SW 1271 (cell line): ENCODE measurements around the gene CAPN2.
"Not testable (repeated sequence)": the region's sequence is repeated elsewhere in the genome, so short reads cannot be mapped to it uniquely, and the experiment has no call there.

Experiments
- DNase-seq, 2 experiments: peaks; one replicate each; lab custom pipeline; 2025; lab: John Stamatoyannopoulos, UW

The CAPN2 gene

GRCh38 chr1:223739366-223740037, 27.2 kb downstream of the CAPN2 start:
- no peak for DNase-seq

- not testable (repeated sequence) for DNase-seq
Observed at GRCh38 chr1:223740038-223740736, 27.8 kb downstream of the CAPN2 start.

GRCh38 chr1:223741861-223742260, 29.5 kb downstream of the CAPN2 start:
- peak in 1 of 2 experiments; percentile 35 for DNase-seq

- no peak for DNase-seq
Observed at GRCh38 chr1:223742856-223743517, 30.6 kb downstream of the CAPN2 start.

DNA sequence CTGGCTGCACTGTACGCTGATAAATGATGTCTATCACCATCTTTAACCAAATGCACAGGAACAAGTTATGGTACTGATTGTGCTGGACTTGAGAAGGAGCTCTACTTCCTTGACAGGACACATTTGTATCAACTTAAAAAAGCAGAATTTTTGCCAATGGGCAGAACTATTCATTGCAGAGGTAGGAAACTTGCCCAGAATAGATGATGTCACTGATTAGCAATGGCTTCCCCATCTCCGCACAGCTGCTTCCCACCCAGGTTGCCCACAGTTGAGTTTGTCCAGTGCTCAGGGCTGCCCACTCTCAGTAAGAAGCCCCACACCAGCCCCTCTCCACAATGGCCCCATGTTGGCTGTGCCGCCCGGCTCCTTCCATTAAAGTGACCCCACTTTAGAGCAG, 33.4 kb downstream of the CAPN2 start:
- no peak for DNase-seq

DNA sequence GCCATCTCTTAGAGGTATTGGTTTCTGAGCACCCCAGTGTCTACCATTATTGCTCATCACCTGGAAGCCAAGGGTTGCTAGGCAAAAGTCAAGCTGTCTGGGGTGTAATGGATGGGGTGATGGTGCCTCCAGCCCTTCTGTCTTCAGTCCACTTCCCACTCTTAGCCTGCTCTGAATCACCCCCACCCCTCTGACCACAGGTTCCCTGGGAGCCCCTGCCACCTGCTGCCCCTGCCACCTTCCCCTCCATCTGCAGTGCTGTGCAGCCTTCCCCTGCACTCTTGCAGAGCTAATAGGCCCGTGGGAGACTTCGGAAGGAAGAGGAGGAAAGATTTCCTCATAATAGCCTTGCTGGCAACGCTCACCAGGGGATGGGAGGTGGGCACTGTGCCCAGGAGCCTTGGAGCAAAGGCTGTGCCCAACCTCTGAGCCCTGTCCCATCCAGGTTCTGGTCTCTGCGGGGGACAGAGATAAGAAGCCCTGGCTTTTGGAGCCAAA, 35.5 kb downstream of the CAPN2 start:
- no peak for DNase-seq

GRCh38 chr1:223748405-223748772, 36.0 kb downstream of the CAPN2 start:
- DNase-seq, result no peak

DNA sequence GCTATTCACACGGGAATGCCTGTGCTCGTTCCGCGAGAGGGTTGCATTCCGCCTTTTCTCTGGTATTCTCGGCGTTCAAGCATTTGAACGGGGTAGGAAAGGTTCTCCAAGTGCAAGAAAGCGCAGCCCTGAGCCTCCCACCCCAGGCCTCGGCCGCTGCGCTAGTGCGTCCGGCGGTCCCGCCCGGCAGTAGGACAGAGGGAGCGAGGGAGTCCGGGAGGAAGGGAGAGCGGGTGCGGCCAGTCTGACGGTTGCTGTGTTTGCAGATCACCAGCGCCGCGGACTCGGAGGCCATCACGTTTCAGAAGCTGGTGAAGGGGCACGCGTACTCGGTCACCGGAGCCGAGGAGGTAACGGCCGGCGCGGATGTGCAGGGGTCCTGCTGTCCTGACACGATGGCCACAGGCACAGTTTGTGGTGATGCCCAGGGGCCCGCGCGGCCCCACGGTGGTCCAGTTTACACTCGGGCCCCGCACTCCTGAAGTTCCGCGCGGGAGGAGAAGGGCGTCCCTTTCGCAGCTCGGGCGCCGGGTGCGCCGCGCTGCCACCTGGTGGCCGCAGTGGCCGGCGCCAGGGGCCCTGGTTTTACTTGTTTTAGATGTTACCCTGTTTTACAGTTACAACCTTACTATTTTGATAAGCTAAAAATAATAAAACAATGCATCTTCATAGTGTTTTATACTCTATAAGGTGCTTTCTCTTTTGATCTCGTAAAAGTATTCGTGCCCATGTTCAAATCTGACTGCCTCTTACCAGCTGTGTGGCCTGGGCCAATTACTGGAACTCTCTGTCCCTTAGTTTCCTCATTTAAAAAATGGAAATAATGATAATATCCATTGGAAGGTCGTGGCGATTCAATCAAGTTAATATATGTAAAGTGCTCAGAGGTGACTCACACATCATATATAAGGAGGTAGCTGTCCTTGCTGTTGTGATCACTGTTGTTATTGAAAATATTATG, 36.7 kb downstream of the CAPN2 start:
- DNase-seq, result no peak

DNA sequence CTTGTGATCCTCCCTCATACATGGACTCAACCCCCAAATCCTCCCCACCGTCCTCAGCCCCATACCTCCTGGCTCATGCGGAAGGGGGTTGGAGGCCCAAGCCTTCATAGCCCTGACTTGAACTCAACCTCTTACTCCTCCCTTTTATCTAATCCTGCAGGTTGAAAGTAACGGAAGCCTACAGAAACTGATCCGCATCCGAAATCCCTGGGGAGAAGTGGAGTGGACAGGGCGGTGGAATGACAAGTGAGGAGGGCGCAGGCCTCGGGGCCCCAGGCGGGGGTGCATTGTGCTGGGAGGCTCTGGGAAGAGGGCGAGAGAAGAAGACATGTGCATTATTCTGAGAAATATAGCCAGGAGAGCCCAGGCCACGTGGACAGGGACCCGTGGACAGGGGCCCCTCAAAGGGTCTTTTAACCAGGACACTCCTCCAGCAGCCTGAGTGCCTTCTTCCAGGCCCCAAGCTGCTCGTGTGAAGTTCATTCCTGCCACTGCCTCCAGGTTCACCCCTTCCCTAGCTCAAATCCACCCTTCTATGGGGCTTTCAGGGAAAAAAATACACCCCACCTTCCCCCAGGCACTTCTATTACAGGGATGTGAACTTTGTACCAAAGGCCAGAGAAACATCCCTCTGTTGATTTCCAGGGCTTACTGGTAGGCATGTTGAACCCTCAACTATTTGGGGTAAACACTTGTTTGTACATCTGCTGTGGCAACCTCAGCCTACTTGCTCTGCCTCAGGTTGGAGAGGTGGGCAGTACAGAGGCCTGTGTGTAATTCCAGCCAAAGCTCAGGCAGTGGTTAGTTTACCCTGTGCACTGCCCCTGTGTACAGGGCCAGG, 38.6 kb downstream of the CAPN2 start:
- DNase-seq, result no peak

DNA sequence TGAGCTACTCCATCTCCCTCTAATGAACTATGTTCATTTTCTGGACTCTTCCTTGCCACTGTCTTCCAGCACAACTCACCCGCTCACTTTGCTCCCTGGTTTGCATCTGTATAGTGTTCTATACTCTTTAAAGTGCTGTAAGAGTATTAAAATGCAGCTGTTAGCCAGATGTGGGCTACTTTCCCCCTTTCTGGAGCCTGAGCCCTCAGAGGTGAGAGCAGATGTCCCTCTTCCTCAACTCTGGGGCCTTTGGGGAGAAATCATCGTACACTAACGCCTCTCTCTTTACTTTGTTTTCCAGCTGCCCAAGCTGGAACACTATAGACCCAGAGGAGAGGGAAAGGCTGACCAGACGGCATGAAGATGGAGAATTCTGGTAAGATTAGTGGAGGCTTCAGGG, 39.4 kb downstream of the CAPN2 start:
- DNase-seq, result no peak

- no peak for DNase-seq
Observed at GRCh38 chr1:223752721-223753515, 40.6 kb downstream of the CAPN2 start.

GRCh38 chr1:223754681-223755431, 42.5 kb downstream of the CAPN2 start:
- DNase-seq, result no peak

GRCh38 chr1:223755432-223755792, 43.1 kb downstream of the CAPN2 start:
- DNase-seq, result no peak

GRCh38 chr1:223755992-223756775, 43.8 kb downstream of the CAPN2 start:
- no peak for DNase-seq

DNA sequence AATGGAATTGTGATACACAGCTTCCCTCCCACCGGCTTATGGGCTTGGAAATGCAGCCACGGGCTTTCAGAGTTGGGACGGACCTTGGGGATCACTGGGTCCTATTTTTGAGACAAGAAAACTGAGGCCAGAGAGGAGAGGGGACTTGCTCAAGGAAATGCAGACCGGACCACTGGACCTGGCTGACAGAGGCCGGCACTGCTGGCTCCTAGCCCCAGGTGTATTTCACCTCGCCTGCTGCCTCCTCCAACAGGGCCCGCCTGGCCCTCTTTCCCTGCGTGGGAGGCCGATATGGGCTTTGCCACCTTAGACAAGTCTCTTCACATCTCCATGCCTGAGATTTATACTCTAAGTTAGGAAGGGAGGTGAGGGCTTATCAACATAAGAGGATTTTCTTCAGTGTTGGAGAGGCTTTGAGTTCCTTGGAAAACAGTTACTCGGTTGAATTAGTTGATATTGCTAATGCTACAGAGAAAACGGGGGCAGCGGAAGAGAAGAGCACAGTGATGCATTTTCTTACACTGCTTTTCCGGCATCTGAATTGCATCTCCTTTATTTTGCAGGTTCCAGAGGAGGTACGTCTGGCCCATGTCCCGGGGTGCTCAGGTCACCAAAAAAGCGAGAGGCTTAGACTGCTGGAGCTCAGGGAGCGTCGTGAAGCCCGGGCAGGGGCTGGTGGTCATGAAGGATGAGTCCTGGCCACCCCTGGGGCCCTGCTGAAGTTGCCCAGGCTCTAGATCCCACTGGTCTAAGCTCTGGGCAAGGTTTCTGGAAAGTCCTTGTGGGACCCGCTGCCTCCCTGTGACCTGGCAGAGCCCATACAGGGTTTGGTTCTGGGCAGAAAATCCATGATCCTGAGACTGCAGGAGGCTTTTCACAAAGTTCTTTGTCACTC, 44.7 kb downstream of the CAPN2 start:
- no peak for DNase-seq

GRCh38 chr1:223758734-223759133, 46.4 kb downstream of the CAPN2 start:
- DNase-seq, result no peak

- no peak for DNase-seq
Observed at GRCh38 chr1:223759273-223759672, 46.9 kb downstream of the CAPN2 start.

GRCh38 chr1:223760833-223761232, 48.5 kb downstream of the CAPN2 start:
- no peak for DNase-seq
